ES-I3 (cell line): ENCODE measurements around the gene SLC25A22.
A peak's percentile ranks its signal among the peaks of the same experiment; 100 is the strongest.

Experiments
- H3K36me3 ChIP-seq: 2 replicates; pipeline ENCODE4 v1.6.1; 2013; ENCODE audit warnings: mild to moderate bottlenecking, low read length, control low read depth, moderate library complexity; ENCODE audit not compliant: insufficient read depth
- H3K4me1 ChIP-seq: 2 replicates; pipeline ENCODE4 v1.6.1; 2013; ENCODE audit warnings: mild to moderate bottlenecking, control low read depth, low read length; ENCODE audit not compliant: insufficient read depth
- H3K9ac ChIP-seq: 2 replicates; pipeline ENCODE4 v1.6.1; 2013; ENCODE audit warnings: low read depth, mild to moderate bottlenecking, low read length, moderate library complexity
- H3K9me3 ChIP-seq: 2 replicates; pipeline ENCODE4 v1.6.1; 2013; ENCODE audit warnings: mild to moderate bottlenecking, low read length, moderate library complexity; ENCODE audit not compliant: control insufficient read depth, insufficient read depth

SLC25A22 gene

DNA sequence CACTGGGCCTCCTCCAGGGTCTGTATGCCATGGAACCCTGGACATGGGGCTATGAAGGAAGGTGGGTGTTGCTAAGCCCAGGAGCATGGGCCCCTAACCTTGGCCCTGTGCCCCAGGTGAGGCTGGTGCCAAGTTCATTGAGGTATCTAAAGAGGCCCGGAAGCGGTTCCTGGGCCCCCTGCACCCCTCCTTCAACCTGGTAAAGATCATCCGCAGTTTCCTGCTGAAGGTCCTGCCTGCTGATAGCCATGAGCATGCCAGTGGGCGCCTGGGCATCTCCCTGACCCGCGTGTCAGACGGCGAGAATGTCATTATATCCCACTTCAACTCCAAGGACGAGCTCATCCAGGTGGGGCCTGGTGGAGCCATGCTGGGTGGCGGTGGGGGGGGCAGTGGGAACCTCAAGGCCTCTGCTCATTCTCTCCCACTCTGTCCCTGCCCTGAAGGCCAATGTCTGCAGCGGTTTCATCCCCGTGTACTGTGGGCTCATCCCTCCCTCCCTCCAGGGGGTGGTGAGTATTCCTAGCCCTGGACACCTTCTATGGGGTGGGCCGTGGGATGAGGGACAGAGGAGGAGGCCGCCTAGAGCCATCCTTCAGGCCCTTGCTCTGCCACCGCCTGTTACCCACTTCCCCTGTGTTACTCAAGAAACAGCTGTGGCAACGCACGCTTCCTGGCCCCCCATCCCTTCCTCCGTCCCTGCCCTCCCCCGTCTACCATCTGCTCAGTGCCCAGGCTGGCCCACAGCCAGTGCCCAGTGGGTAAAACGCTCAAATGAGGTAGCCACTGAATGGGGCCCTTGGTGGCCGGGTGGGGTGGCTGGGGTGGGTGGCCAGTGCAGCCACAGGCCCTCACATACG, 23.7 kb upstream of the SLC25A22 start:
- H3K9ac ChIP-seq = no peak overlapping the region
- peaks cover 11% of the 10 kb centered on the region; the same call in 1 of the 2 replicates for H3K4me1 ChIP-seq
- no peaks in the 10 kb centered on the region for H3K9me3 ChIP-seq
- H3K36me3 ChIP-seq = no peaks in the 10 kb centered on the region

DNA sequence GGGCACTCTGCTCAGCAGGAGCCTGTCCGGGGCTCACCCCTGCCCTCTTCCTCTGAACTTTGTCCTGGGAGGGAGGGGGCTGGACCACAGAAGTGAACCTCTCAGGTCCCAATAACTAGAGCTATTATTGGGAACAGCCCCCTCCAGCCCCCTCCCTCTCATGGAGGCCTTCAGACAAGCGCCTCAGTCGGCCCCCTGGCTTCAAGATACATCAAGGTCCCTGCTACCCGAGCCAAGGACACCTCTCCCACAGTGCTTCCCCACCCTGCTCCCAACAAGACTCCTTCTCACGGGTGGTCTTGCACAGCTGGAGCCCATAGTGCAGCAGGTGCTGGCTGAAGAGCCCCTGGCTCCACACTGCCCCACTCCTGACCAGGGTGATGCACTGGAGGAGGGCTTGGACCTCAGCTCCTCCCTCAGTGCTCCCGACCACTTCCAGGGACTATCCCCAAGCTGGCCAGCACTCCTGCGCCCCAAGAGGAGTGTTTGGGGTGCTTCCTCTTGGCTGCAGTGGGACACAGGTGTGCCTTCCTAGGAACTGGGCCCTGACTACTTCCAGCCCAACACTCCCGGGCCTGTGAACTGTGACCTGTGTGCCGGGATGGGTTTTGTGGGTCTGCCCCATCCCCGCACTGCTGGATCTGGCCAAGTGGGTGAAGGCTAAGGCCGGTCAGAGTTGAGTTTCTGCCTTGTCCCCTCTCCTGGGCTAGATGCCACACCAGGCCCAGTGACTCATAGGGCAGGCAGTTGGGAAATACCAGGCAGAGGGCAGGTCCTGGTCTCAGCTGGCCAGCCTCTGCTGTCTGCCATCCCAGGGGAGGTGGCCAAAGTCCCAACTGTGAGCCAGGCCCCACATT, 22.8 kb upstream of the SLC25A22 start:
- Histone ChIP-seq H3K36me3 (no peaks in the 10 kb centered on the region), H3K4me1 (peaks cover 14% of the 10 kb centered on the region; the same call in 1 of the 2 replicates), H3K9ac (peak overlapping the region; percentile 88; the same call in 1 of the 2 replicates)

DNA sequence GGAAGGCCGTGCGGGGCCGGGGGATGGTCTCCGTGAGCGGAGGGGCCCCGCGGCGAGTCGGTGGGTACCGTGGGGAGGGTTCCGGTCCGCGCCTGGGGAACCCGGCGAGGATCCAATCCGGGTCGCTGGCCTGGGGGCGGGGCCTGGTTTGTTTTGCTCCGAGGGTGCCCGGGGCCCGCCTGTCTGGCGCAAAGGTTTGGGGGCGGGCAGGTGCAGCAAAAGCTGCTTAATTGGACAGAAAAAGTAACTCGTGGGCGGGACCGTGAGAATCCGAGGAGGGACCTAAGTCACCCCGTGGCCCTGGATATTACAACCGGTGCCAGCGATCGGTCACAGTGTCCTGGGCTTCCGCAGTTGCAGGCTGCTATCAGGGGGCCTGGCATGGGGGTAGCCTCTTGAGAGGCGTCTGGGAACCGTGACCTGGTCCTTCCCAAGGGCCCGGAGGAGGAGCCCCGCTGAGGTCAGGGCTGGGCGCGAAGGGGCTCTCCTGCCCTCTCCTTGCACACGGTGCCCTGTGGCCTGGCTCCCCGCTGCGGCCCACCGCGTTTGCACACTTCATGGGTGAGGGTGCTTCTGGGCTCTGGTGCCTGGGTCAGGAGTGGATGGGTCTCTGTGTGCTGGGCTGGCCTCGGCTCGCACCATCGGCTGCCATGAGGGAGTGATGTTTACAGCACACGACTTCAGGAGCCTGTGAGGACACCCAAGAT, 22.0 kb upstream of the SLC25A22 start:
- peak overlapping the region; percentile 88 for H3K9ac ChIP-seq

More for the DNA sequence above, 22.8 kb upstream of the SLC25A22 start:
- no peaks in the 10 kb centered on the region for H3K9me3 ChIP-seq

DNA sequence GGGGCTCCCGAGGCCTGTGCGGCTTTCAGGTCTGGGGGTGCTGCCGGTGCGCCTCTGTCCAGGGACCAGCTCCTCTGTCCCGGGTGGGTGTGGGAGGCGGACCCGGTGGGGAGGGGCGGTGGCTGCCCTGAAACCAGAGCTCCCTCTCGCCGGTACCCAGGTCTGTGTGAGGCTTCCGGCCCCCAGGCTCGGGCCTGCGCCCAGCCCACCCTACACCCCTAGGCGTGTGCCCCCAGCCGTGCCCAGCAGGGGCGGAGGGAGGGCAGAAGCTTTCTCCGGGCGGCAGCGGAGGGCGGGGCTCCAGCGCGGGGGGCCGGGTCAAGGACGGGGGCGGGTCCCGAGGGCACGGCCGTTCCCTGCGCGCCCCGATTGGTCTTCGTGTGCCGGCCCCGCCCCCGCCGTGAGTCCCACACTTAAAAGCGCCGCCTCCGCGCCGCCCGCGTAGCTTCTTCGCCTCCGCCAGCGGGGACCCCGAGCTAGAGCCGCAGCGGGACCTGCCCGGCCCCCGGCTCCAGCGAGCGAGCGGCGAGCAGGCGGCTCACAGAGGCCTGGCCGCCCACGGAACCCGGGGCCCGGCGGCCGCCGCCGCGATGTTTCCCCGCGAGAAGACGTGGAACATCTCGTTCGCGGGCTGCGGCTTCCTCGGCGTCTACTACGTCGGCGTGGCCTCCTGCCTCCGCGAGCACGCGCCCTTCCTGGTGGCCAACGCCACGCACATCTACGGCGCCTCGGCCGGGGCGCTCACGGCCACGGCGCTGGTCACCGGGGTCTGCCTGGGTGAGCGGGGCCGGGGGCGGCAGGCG, 21.2 kb upstream of the SLC25A22 start:
- H3K4me1 ChIP-seq = peaks cover 14% of the 10 kb centered on the region; the same call in 1 of the 2 replicates
- no peaks in the 10 kb centered on the region for H3K36me3 ChIP-seq
- no peaks in the 10 kb centered on the region for H3K9me3 ChIP-seq
- H3K9ac ChIP-seq = peak overlapping the region; percentile 88

More for the DNA sequence above, 22.0 kb upstream of the SLC25A22 start:
- no peaks in the 10 kb centered on the region for H3K9me3 ChIP-seq
- H3K36me3 ChIP-seq = no peaks in the 10 kb centered on the region
- H3K4me1 ChIP-seq = peaks cover 14% of the 10 kb centered on the region; the same call in 1 of the 2 replicates

DNA sequence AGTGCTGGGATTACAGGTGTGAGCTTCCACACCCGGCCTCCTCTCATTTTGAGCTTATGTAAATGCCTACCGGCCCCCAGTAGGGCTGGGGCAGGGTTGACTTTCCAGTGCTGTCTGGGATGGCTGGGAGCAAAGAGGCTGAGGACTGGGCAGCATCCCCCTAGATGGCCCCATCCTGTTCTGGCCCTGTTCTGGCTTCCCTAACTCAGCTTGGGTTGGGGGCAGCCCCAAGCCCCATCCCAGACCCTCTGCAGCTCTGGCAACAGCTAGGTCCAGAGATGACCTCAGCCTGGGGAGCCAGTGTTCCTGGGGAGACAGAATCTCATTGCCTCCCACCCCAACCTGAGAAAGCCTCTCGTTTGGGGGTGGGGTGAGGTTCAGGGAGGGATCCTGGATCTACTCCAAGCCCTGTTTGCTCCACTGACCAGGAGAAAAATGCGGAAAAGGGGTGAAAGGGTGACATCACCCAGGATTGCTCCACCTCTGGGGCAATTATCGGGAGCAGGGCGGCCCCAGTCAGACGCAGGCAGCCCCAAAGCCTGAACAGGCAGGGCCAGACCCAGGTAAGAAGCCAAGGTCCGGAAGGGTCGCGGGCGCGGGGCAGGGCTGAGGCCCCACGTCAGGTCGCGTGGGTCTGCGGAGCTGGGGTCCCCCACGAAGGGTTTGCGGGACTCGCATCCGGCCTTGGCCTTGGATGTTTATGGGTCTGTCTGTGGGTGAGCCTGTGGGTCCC, 20.5 kb upstream of the SLC25A22 start, which contains the start of gene PNPLA2:
TSS of gene PNPLA2 (plus strand) at position 519 of the 733 bp plus-strand sequence. CDS start 805 bp downstream, outside the sequence.
- Histone ChIP-seq H3K9ac (peak within 1 kb of the TSS; percentile 88), H3K36me3 (no peaks in the 10 kb centered on the region), H3K4me1 (peaks cover 14% of the 10 kb centered on the region; the same call in 1 of the 2 replicates), H3K9me3 (no peaks in the 10 kb centered on the region)

DNA sequence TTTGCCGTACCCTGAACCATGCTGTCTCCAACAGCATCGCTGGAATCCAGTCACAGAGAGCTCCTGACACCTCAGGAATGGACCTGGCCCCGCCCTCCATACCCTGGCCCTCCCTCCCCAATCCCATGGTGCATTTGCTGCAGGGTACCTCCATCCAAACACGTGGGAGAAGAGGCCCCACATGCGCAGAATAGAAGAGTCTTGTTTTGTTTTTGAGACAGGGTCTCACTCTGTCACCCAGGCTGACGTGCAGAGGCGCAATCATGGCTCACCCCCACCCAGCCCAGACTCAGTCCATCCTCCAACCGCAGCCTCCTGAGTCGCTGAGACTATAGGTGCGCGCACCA, 18.3 kb upstream of the SLC25A22 start:
- Histone ChIP-seq H3K9me3 (no peaks in the 10 kb centered on the region), H3K36me3 (peaks cover 14% of the 10 kb centered on the region; the same call in 1 of the 2 replicates), H3K9ac (no peak overlapping the region), H3K4me1 (peaks cover 14% of the 10 kb centered on the region; the same call in 1 of the 2 replicates)

DNA sequence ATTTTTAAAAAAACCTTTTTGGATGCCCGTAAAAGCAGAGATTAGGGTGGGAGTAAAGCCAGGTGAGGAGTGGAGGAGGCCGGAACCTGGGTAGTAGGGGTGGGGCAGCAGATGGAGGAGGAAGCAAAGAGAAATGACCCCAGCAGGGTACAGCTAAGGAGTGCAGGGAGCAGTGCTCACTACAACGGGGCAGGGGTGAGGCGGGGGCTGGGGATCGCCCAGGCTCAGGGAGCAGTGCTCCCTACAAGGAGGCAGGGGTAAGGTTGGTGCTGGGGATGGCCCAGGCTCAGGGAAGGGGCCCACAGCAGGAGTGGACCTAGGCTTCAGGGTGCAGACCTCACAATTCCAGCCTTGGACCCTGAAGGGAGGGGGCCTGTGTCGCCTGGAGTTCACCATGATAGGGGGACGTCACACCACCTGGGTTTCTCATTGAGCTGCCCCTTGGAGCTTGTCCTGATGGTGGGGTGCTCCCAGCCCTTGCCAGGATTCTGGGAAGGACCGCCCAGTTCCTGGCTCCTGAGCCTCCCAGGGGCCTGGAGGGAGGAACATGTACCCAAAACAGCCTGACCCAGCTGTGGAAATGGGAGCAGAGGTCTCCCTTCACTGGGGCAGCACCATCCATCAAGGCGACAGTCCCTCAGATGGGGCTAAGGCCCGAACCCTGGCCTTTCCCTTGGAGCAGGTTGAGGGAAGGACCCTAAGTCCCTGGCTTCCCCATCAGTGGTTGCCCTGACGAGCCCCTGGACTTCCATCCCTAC, 17.8 kb upstream of the SLC25A22 start:
- Histone ChIP-seq H3K4me1 (peaks cover 14% of the 10 kb centered on the region; the same call in 1 of the 2 replicates), H3K9me3 (no peaks in the 10 kb centered on the region), H3K36me3 (peaks cover 19% of the 10 kb centered on the region), H3K9ac (no peak overlapping the region)

DNA sequence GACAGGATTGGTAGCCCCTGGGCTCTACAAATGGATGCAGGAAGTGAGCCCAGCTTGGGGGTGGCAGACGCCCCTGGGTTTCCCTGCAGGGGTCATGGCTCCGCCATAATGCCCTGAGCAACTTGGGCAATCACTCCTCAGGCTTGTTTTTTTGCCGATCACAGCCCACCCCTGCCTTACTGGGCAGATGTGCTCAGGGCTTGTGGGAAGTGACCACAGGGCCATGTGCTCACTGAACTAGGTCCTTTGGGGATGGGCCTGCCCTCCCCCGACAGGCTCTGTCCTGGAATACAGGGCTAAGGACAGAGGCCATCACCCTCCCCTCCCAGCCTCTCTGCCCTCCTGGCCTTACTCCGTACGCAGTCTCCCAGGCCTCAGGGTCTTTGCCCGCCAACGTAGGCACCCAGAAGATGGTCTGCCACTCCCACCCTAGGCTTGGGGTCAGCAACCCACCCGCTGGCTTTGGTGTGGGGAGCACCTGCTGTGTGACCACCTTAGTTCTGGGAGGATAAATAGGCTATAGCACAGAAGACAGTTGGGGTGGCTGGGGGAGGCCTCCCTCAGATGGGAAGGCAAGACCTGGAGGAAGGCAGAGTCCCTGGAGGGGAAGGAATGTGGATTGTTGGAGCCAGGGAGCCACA, 15.5 kb upstream of the SLC25A22 start:
- peaks cover 21% of the 10 kb centered on the region for H3K36me3 ChIP-seq
- H3K4me1 ChIP-seq = peaks cover 9% of the 10 kb centered on the region; the same call in 1 of the 2 replicates
- no peaks in the 10 kb centered on the region for H3K9me3 ChIP-seq
- H3K9ac ChIP-seq = no peak overlapping the region

DNA sequence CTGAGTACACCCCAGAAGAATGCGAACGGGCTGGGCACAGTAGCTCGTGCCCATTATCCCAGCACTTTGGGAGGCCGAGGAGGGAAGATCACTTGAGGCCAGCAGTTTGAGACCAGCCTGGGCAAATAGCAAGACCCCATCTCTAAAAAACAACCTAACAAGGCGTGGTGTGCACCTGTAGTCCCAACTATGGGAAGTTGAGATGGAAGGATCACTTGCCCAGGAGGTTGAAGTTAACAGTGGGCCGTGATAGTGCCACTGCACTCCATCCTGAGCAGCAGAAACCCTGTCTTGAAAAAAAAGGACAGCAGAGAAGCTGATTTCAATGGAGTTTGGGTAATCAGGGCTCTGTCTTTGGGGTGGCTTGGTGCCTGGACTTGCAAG, 15.0 kb upstream of the SLC25A22 start:
- no peaks in the 10 kb centered on the region for H3K9me3 ChIP-seq
- H3K36me3 ChIP-seq = peaks cover 21% of the 10 kb centered on the region
- H3K4me1 ChIP-seq = peaks cover 3% of the 10 kb centered on the region; the same call in 1 of the 2 replicates
- H3K9ac ChIP-seq = no peak overlapping the region

DNA sequence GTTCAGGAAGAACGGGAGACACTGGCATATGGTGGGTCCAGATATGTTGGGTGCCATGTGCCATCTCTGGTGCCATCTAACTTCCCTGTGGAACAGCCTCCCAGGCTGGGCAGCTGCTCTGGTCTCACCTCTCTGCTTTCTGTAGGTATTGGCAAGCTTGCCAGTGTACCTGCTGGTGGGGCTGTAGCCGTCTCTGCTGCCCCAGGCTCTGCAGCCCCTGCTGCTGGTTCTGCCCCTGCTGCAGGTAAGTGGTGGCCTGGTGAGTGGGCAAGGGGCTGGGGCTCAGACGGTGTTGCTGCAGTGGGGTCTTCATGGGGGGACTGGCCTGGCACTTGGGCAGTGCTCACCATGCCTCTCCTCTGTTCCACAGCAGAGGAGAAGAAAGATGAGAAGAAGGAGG, 14.3 kb upstream of the SLC25A22 start:
- Histone ChIP-seq H3K36me3 (peaks cover 21% of the 10 kb centered on the region), H3K9me3 (no peaks in the 10 kb centered on the region), H3K4me1 (peaks cover 3% of the 10 kb centered on the region; the same call in 1 of the 2 replicates), H3K9ac (no peak overlapping the region)

DNA sequence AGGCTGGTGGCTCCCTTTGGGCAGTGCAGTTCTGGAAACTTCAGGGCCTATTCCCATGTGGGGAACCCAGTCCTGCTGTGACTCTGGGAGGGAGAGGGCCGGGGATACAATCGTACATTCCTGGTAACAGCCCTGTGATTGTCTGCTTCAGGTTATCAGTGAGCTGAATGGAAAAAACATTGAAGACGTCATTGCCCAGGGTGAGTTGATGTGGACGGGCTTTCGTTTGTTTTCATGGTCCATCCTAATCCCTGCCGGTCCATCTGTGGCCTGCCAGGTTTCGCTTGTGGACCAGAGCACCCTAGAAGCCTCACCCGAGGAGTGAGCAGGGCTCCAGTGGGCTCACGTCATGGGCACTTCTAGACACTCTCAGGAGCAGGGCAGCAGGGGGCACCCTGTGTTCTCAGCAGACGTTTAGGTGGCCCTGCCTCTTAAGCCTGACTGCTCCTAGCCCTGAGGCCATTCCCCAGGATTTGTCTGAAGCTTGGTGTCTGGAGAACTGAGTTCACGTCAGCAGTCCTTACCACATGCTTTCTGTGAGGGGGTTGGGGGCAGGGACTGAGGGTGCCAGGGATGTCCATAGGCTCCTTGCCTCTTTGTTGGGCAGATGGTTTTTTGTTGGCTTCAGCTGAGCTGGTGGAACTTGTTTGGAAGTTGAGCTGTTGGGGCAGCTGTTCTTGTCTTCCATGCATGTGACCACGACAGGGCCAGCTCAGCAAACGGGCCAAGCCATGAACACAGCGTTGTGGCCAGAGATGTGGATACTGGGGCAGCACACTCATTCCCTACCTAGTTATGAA, 13.6 kb upstream of the SLC25A22 start:
- H3K9me3 ChIP-seq = no peaks in the 10 kb centered on the region
- H3K36me3 ChIP-seq = peaks cover 21% of the 10 kb centered on the region
- peaks cover 3% of the 10 kb centered on the region; the same call in 1 of the 2 replicates for H3K4me1 ChIP-seq
- no peak overlapping the region for H3K9ac ChIP-seq
